Measurements from ENCODE around the gene KLRC1. TPM values are rescaled to one million over a fixed set of nuclear protein-coding genes. Genes with fewer than 3 reads are reported as not detected.

Gene KLRC1
- total and polyA plus RNA-seq, 10 of the 15 experiments (the other 5 are each of a cell fraction or from before 2014, with no cell fraction given): 0.04 to 0.60 (median 0.23) TPM; not detected in 1

DNA sequence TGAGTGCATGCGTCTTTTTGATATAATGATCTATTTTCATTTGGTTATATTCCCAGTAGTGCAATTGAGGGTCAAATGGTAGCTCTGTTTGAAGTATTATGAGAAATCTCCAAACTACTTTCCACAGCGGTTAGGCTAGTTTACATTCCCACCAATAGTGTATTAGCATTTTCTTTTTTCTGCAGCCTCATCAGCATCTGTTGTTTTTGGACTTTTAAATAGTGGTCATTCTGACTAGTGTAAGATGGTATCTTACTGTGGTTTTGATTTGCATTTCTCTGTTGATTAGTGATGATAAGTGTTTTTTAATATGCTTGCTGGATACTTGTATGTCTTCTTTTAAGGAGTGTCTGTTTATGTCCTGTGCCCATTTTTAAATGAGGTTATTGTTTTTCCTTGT is 3.7 kb upstream of the KLRC1 start:
- SMC1A ChIA-PET (ENCODE audit: uncharacterized antibody, unreplicated experiment): interaction anchor here (1.3 to 1.4 kb wide), 3 partner anchors 11 to 125 kb away, joined by 3 to 5 read pairs (median 4); no protein-coding TSS in a partner anchor
- no peak for ATAC-seq
- H3K27ac ChIP-seq (ENCODE audit: control insufficient read depth, insufficient read depth): no peak overlapping the region
- no peak overlapping the region for H3K4me3 ChIP-seq
- POLR2A ChIA-PET: no interaction called here
- CTCF ChIA-PET: no interaction called here
- RAD21 ChIA-PET (ENCODE audit: unreplicated experiment): no interaction called here
- peaks cover 15% of the 10 kb centered on the region for H3K9me3 ChIP-seq (replicated peaks; ENCODE audit: control insufficient read depth, insufficient read depth, low read length)
- H3K9ac ChIP-seq (ENCODE audit: control insufficient read depth, insufficient read depth, low read length): no peak overlapping the region
- H3K27me3 ChIP-seq (replicated peaks in 1 of 2; ENCODE audit: control insufficient read depth in 2 of 2, insufficient read depth in 2 of 2, low read length in 1 of 2): no peaks in the 10 kb centered on the region
- DNase-seq (ENCODE audit: low read depth, low spot score): no peak
- no peaks in the 10 kb centered on the region for H3K36me3 ChIP-seq (ENCODE audit: control insufficient read depth in 2 of 2, insufficient read depth in 2 of 2, low read length in 1 of 2)
- in situ Hi-C loops (cut with MboI): no loop called here
- BruUV-seq (replicated peaks): no TSS peak
- TF ChIP-seq TARDBP (IDR thresholded peaks at IDR 0.05; ENCODE audit: borderline replicate concordance): no peak
- TF ChIP-seq LARP7 (IDR thresholded peaks at IDR 0.05): no peak
- TF ChIP-seq ESRRA (IDR thresholded peaks at IDR 0.05; ENCODE audit: low read length): no peak
- no peak for TF ChIP-seq KLF5 (IDR thresholded peaks at IDR 0.05; ENCODE audit: partially characterized antibody)
- TF ChIP-seq BHLHE40 (IDR thresholded peaks at IDR 0.05; ENCODE audit: borderline replicate concordance in 1 of 2, low read depth in 2 of 2, low read length in 1 of 2): no peak
- TF ChIP-seq, protein P1, sequence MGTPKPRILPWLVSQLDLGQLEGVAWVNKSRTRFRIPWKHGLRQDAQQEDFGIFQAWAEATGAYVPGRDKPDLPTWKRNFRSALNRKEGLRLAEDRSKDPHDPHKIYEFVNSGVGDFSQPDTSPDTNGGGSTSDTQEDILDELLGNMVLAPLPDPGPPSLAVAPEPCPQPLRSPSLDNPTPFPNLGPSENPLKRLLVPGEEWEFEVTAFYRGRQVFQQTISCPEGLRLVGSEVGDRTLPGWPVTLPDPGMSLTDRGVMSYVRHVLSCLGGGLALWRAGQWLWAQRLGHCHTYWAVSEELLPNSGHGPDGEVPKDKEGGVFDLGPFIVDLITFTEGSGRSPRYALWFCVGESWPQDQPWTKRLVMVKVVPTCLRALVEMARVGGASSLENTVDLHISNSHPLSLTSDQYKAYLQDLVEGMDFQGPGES (IDR thresholded peaks at IDR 0.05): no peak
- no peak for TF ChIP-seq MTA2 (IDR thresholded peaks at IDR 0.05; ENCODE audit: low read depth)
- TF ChIP-seq MEF2B (IDR thresholded peaks at IDR 0.05; ENCODE audit: partially characterized antibody, poor library complexity, severe bottlenecking): no peak
- H2AFZ ChIP-seq (ENCODE audit: control insufficient read depth, low read depth, low read length): no peak overlapping the region
- no peak overlapping the region for H3K4me2 ChIP-seq (ENCODE audit: control insufficient read depth, insufficient read depth)
- intact Hi-C loops (cut with micrococcal nuclease; ENCODE audit: unreplicated experiment): no loop called here
- 64% methylated on average over 2 of the region's 2 CpGs for WGBS (ENCODE audit: insufficient coverage, insufficient replicate concordance, low lambda C conversion rate, missing lambda C conversion rate)
- no peak for FAIRE-seq
- no peaks in the 10 kb centered on the region for H3K4me1 ChIP-seq (ENCODE audit: control insufficient read depth, insufficient read depth, low read length)
- no peaks in the 10 kb centered on the region for H4K20me1 ChIP-seq (ENCODE audit: control insufficient read depth, insufficient read depth)
- H3K79me2 ChIP-seq (ENCODE audit: control insufficient read depth, insufficient read depth, low read length): no peaks in the 10 kb centered on the region
